Adrenal gland (tissue), 12 donors: ENCODE data around the gene KRT6C. TPM values are rescaled to one million over a fixed set of nuclear protein-coding genes. Genes with fewer than 3 reads are reported as not detected.

Source experiments
- DNase-seq, 7 donors: peaks; one replicate each; pipeline ENCODE4 v3.0.0-alpha.2; 2019 to 2020
- H3K27ac ChIP-seq, 5 donors: fragments of 200-600 bp; sonication (generic) in 4 of 5; 1 replicate in 3 of 5; 2 replicates in 2 of 5; pipeline versions ENCODE4 v1.5.1 to v1.8.0; 2016 to 2020; ENCODE audit warnings: mild to moderate bottlenecking in 1 of 5
- H3K27me3 ChIP-seq: fragments of 200-600 bp; 2 replicates; pipeline ENCODE4 v1.8.0; 2021
- H3K36me3 ChIP-seq, 2 donors: fragments of 200-600 bp; replicated peaks in 1 of 2; 1 replicate in 1 of 2; 2 replicates in 1 of 2; pipeline versions ENCODE4 v1.5.1 to v1.8.0; 2018 to 2022
- H3K4me1 ChIP-seq, 2 donors: fragments of 200-600 bp; replicated peaks in 1 of 2; 1 replicate in 1 of 2; 2 replicates in 1 of 2; pipeline versions ENCODE4 v1.5.1 to v1.8.0; 2018 to 2021
- H3K4me3 ChIP-seq, 4 donors: fragments of 200-600 bp; sonication (generic) in 3 of 4; one replicate each; pipeline ENCODE4 v1.5.1; 2016 to 2018
- H3K9me3 ChIP-seq, 3 donors: fragments of 200-600 bp; sonication (generic) in 1 of 3; replicated peaks in 1 of 3; 1 replicate in 2 of 3; 2 replicates in 1 of 3; pipeline versions ENCODE4 v1.5.1 to v1.8.0; 2016 to 2021
- POLR2A ChIP-seq, 2 donors: fragments of 450-650 bp; IDR thresholded peaks; one replicate each; pipeline ENCODE4 v1.6.1; 2017; ENCODE audit warnings: antibody characterized with exemption in 2 of 2, mild to moderate bottlenecking in 2 of 2, moderate library complexity in 1 of 2
- WGBS, 4 donors: extraction: QIAGEN DNeasy Blood & Tissue Kit in 2 of 4; methylation state at CpG; one replicate each; pipeline versions ENCODE4 v1.1.5 to v1.1.7; 2013 to 2017; 5-methylcytosine and 5-hydroxymethylcytosine counted together
- intact Hi-C, 2 donors: fragments of 100-400 bp; cut with DNase I; formaldehyde crosslinking; loops; one replicate each; pipeline versions ENCODE4 v1.14.1 to v1.15.0; 2022 to 2023
- polyA plus RNA-seq, 3 donors: library from polyadenylated mRNA; stranded (reverse); fragments of 200-250 nt in 2 of 3; fragments of 350-450 nt in 1 of 3; fragmentation: Illumina TruSeq in 1 of 3; extraction: RNeasy Lipid Tissue Mini Kit (QIAGEN cat#74804) in 1 of 3; gene quantifications; one replicate each; pipeline ENCODE4 v1.2.3, GENCODE V29; 2013 to 2014
- total RNA-seq, 9 donors: library from RNA; depleted of rRNA in 4 of 9; stranded (reverse); fragments of >200 nt in 4 of 9; fragments of 120-200 nt in 1 of 9; fragmentation: NEBNext Ultra II Directional in 1 of 9; extraction: Animal tissue kit (Norgen Biotek cat#: 25700) in 1 of 9; gene quantifications; one replicate each; pipeline versions ENCODE4 v1.1.0 to v1.2.4, GENCODE V29; 2013 to 2023
- TF ChIP-seq, protein P1 (sequence below), 6 experiments: fragments of 450-650 bp in 4 of 6; fragments of 200-600 bp in 2 of 6; sonication (generic) in 1 of 6; IDR thresholded peaks; 1 replicate in 5 of 6; 2 replicates in 1 of 6; pipeline versions ENCODE4 v1.5.1 to v1.8.0; 2016 to 2021; ENCODE audit warnings: antibody characterized with exemption in 6 of 6, mild to moderate bottlenecking in 2 of 6, moderate library complexity in 1 of 6
- donor health status: healthy with polysubstance abuse.
- donor health status: Bipolar disorder and iron deficiency.
- donor health status: DM: yes; HTN: yes; CAD: no.
- donor health status: DM: no; HTN: no; CAD: no.
- donor health status: DM: no; HTN: no; CAD: no.
- donor health status: DM: yes; HTN: yes; CAD: no.

Gene KRT6C
- total and polyA plus RNA-seq, 12 donors = 0.17 to 0.28 TPM; not detected in 10

DNA sequence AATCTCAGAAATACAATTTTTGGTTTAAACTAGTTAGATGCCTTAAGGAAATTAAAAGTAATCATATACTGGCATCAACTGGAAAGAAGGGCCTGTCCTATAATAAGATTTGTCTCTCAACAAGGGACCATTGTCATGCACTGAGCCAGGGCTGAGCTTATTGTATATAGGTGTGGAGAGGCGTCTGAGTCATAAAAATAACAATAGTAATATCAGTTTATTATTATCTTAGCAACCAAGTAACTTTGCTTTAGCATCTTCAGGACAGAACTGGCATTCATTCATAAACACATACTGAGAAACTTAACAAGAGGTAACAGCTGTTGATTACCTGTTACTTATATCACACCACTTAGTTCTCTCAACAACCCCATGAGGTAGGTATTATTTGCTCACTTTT lies 46.5 kb downstream of the KRT6C start:
- H3K4me3 ChIP-seq = no peak overlapping the region
- no peaks in the 10 kb centered on the region for H3K9me3 ChIP-seq
- 77 to 90% (median 83%) methylated on average over 1 of the region's 1 CpG for WGBS, 4 donors
- no peak for TF ChIP-seq POLR2A (IDR thresholded peaks at IDR 0.05)
- TF ChIP-seq, protein P1, sequence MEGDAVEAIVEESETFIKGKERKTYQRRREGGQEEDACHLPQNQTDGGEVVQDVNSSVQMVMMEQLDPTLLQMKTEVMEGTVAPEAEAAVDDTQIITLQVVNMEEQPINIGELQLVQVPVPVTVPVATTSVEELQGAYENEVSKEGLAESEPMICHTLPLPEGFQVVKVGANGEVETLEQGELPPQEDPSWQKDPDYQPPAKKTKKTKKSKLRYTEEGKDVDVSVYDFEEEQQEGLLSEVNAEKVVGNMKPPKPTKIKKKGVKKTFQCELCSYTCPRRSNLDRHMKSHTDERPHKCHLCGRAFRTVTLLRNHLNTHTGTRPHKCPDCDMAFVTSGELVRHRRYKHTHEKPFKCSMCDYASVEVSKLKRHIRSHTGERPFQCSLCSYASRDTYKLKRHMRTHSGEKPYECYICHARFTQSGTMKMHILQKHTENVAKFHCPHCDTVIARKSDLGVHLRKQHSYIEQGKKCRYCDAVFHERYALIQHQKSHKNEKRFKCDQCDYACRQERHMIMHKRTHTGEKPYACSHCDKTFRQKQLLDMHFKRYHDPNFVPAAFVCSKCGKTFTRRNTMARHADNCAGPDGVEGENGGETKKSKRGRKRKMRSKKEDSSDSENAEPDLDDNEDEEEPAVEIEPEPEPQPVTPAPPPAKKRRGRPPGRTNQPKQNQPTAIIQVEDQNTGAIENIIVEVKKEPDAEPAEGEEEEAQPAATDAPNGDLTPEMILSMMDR (IDR thresholded peaks at IDR 0.05) = no peak
- no peak overlapping the region for H3K27ac ChIP-seq
- no peaks in the 10 kb centered on the region for H3K36me3 ChIP-seq
- DNase-seq = no peak
- H3K27me3 ChIP-seq = no peaks in the 10 kb centered on the region
- intact Hi-C loops = no loop called here
- no peaks in the 10 kb centered on the region for H3K4me1 ChIP-seq

GRCh38 chr12:52426034-52426433 lies 47.6 kb downstream of the KRT6C start:
- no peak overlapping the region for H3K4me3 ChIP-seq
- 85 to 91% (median 91%) methylated on average over 2 of the region's 2 CpGs for WGBS, 4 donors
- H3K4me1 ChIP-seq = no peaks in the 10 kb centered on the region
- no peaks in the 10 kb centered on the region for H3K9me3 ChIP-seq
- no peak for TF ChIP-seq POLR2A (IDR thresholded peaks at IDR 0.05)
- TF ChIP-seq, protein P1 (IDR thresholded peaks at IDR 0.05) = no peak
- H3K27me3 ChIP-seq = no peaks in the 10 kb centered on the region
- no peaks in the 10 kb centered on the region for H3K36me3 ChIP-seq
- intact Hi-C loops = no loop called here
- no peak overlapping the region for H3K27ac ChIP-seq
- no peak for DNase-seq

- no peak for DNase-seq
- H3K27ac ChIP-seq = no peak overlapping the region
- H3K27me3 ChIP-seq = no peaks in the 10 kb centered on the region
- 81 to 93% (median 86%) methylated on average over 5 of the region's 5 CpGs for WGBS, 4 donors
- TF ChIP-seq, protein P1 (IDR thresholded peaks at IDR 0.05) = no peak
- no peak for TF ChIP-seq POLR2A (IDR thresholded peaks at IDR 0.05)
- no peaks in the 10 kb centered on the region for H3K9me3 ChIP-seq
- H3K36me3 ChIP-seq = no peaks in the 10 kb centered on the region
- no peak overlapping the region for H3K4me3 ChIP-seq
- no peaks in the 10 kb centered on the region for H3K4me1 ChIP-seq
- intact Hi-C loops = no loop called here
Measured at GRCh38 chr12:52425466-52425865, 48.1 kb downstream of the KRT6C start.

DNA sequence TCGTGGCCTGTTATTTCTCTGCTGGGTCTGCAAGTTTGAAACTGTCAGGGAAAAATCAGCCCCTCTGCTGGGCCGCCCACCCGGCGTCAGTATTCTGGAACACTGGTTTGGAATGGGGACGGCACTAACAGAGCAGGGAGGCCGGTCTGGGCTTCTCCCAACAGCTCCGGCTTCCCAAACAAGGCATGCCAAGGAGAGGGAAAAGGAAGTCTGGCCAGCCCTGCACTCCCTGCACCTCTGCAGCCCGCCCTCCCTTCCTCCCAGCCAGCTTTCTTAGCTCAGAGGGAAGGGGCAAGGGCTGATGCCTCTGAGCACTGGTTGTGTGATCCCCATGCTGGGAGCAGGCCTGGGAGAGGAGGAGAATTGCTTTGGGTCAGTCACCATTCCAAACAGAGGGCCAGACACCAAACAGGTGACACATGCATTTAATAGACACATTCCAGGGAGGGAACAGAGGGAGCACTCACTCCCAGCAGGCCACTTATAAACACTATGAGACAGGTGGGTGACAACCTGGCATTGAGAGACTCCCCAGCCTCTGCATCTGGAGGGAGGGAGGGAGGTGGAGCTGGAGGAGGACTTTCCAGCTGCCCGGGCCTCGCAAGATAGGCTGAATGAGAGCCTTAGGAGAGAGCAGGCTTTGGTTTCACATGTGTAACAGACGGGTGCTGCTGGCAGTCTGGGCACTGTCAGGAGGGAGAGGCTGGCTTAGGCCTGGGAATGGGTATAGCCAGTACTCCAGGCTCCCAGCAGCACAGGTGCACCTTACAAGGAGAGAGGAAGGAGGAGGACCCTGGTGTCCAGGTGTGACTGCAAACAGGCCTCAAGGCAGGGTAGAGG lies 49.7 kb downstream of the KRT6C start:
- Histone ChIP-seq H3K36me3 (no peaks in the 10 kb centered on the region), H3K4me3 (no peak overlapping the region), H3K27me3 (no peaks in the 10 kb centered on the region), H3K4me1 (no peaks in the 10 kb centered on the region), H3K9me3 (no peaks in the 10 kb centered on the region), H3K27ac (peak overlapping the region in 2 of 5 donors; percentile 74 to 77)
- WGBS, 4 donors = 60 to 73% (median 64%) methylated on average over 6 to 11 of the region's 11 CpGs
- TF ChIP-seq, protein P1 (IDR thresholded peaks at IDR 0.05) = no peak
- no peak for TF ChIP-seq POLR2A (IDR thresholded peaks at IDR 0.05)
- peak in 1 of 7 donors; percentile 2 for DNase-seq
- intact Hi-C loops = no loop called here
